ENCODE results near the gene PROSER2. TPM values are rescaled to one million over a fixed set of nuclear protein-coding genes. Genes with fewer than 3 reads are reported as not detected.

PROSER2 gene, protein sequence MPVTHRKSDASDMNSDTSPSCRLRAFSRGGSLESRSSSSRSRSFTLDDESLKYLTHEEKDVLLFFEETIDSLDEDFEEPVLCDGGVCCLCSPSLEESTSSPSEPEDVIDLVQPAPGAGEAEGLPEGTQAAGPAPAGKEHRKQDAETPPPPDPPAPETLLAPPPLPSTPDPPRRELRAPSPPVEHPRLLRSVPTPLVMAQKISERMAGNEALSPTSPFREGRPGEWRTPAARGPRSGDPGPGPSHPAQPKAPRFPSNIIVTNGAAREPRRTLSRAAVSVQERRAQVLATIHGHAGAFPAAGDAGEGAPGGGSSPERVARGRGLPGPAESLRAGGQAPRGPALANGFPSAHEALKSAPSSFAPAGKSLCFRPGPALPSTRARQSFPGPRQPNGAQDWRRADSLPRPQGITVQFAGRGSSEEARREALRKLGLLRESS
- total RNA-seq: 4.0 and 5.0 TPM in 2 replicates

DNA sequence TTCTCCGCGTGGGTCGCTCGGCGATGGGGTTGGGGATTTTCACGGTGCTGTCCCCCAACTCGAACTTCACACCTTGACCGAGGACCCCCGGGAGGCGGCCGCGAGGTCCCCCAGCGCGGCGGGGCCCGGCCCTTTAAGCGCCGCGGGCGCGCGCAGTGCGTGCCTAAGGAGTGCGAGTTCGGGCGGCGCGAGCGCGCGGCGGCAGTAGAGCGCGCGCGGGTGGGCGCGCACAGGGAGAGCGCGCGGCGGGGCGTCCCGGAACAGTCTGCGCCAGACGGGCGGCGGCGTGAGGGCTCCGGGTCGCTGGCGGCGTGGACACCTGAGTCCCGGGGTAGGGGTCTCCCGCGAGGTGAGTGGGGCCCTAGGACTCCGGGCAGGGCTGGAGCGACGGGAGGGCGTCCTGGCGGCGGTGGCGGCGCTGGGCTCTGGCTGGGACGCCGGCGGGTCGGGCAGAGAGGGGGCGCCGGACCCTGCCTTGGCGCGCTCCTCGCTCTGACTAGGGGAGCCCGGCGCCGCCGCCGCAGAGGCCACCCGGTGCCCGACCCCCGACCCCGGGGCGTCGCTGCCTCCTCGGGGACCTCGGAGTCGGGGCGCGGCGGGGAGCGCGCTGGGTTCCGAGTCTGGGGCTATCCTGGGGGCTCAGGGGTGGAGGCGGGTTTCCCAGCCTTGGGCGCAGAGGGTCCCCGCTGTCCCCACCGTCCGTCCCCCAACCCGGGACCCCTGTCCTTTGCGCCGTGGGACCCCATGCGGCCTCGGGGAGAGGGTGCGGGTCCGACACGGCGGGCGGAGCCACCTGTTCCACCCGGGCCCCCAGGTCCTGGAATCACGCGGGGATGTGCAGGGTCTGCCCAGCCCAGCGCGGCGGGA lies at the start of gene PROSER2:
Gene PROSER2 (plus strand): TSS at position 235 of the 867 bp plus-strand sequence. CDS start 28,722 bp downstream, outside the sequence.

Other genes with a start within 250 kb of the PROSER2 start
- gene USP6NL, start 211.7 kb upstream of the PROSER2 start, total RNA-seq: 11.4 and 15.6 TPM in 2 replicates
- 1.5 and 1.8 TPM in 2 replicates for gene ECHDC3, start 81.0 kb upstream of the PROSER2 start, total RNA-seq
- gene UPF2, start 219.5 kb downstream of the PROSER2 start, total RNA-seq: 15.1 and 16.5 TPM in 2 replicates
- gene DHTKD1, start 245.6 kb downstream of the PROSER2 start, total RNA-seq: 10.8 and 14.7 TPM in 2 replicates

Data from endothelial cell of coronary artery (primary cell).